Urinary bladder (tissue), 4 donors: ENCODE data around the gene B3GALT6. TPM values are rescaled to one million over a fixed set of nuclear protein-coding genes. Genes with fewer than 3 reads are reported as not detected.

ENCODE experiments used
- DNase-seq: peaks from one replicate; pipeline ENCODE4 v3.0.0-alpha.2; 2015; ENCODE audit errors: extremely low spot score
- H3K27ac ChIP-seq: one replicate; pipeline ENCODE4 v1.5.1; 2013; ENCODE audit warnings: low read depth, mild to moderate bottlenecking, moderate library complexity
- H3K36me3 ChIP-seq: one replicate; pipeline ENCODE4 v1.6.1; 2013; ENCODE audit warnings: mild to moderate bottlenecking, moderate library complexity; ENCODE audit not compliant: insufficient read depth
- H3K4me1 ChIP-seq: one replicate; pipeline ENCODE4 v1.6.1; 2013; ENCODE audit warnings: mild to moderate bottlenecking, moderate library complexity; ENCODE audit not compliant: insufficient read depth
- H3K4me3 ChIP-seq: one replicate; pipeline ENCODE4 v1.5.1; 2013; ENCODE audit warnings: low read depth, low read length
- whole genome bisulfite sequencing: extraction: QIAGEN DNeasy Blood & Tissue Kit; methylation state at CpG from one replicate; pipeline ENCODE4 v1.1.7; 2013; 5-methylcytosine and 5-hydroxymethylcytosine counted together
- polyA plus RNA-seq: library from polyadenylated mRNA; stranded (reverse); fragments of 200-250 nt; gene quantifications from one replicate; pipeline ENCODE4 v1.2.3, GENCODE V29; 2013
- total RNA-seq: library from RNA; depleted of rRNA; stranded (reverse); fragments of >200 nt; gene quantifications from one replicate; pipeline ENCODE4 v1.2.3, GENCODE V29; 2014
- donor health status: healthy with polysubstance abuse.
- donor health status: healthy.

Gene B3GALT6
- total and polyA plus RNA-seq, 2 donors, result 8.8 to 15.2 TPM

- H3K4me1 ChIP-seq, result no peaks in the 10 kb centered on the region
- 97% methylated on average over 25 of the region's 25 CpGs for WGBS
- DNase-seq, result no peak
- H3K4me3 ChIP-seq, result no peak overlapping the region
- no peak overlapping the region for H3K27ac ChIP-seq
- H3K36me3 ChIP-seq, result peaks cover 2% of the 10 kb centered on the region
These were observed 4.7 kb upstream of the B3GALT6 start for GRCh38 chr1:1227386-1227785.

GRCh38 chr1:1228187-1228586 lies 3.9 kb upstream of the B3GALT6 start:
- Histone ChIP-seq H3K36me3 (peaks cover 2% of the 10 kb centered on the region), H3K4me3 (no peak overlapping the region), H3K4me1 (no peaks in the 10 kb centered on the region), H3K27ac (no peak overlapping the region)
- WGBS, result 91% methylated on average over 30 of the region's 30 CpGs
- DNase-seq, result no peak

- peaks cover 2% of the 10 kb centered on the region for H3K36me3 ChIP-seq
- no peak for DNase-seq
These were observed 3.3 kb upstream of the B3GALT6 start for GRCh38 chr1:1228596-1229321.

GRCh38 chr1:1229770-1230169 lies 2.3 kb upstream of the B3GALT6 start:
- H3K4me3 ChIP-seq, result no peak overlapping the region
- WGBS, result 91% methylated on average over 19 of the region's 19 CpGs

More at GRCh38 chr1:1228596-1229321, 3.3 kb upstream of the B3GALT6 start:
- 88% methylated on average over 28 of the region's 28 CpGs for WGBS
- Histone ChIP-seq H3K4me3 (no peak overlapping the region), H3K4me1 (no peaks in the 10 kb centered on the region), H3K27ac (no peak overlapping the region)

GRCh38 chr1:1230656-1231399 lies 1.2 kb upstream of the B3GALT6 start:
- H3K27ac ChIP-seq, result no peak overlapping the region
- WGBS, result 11% methylated on average over 24 of the region's 24 CpGs
- peaks cover 2% of the 10 kb centered on the region for H3K36me3 ChIP-seq
- H3K4me1 ChIP-seq, result no peaks in the 10 kb centered on the region
- peak overlapping the region; percentile 83 for H3K4me3 ChIP-seq
- no peak for DNase-seq

More at GRCh38 chr1:1229770-1230169, 2.3 kb upstream of the B3GALT6 start:
- Histone ChIP-seq H3K4me1 (no peaks in the 10 kb centered on the region), H3K27ac (no peak overlapping the region), H3K36me3 (peaks cover 2% of the 10 kb centered on the region)
- DNase-seq, result no peak

GRCh38 chr1:1231400-1232207 lies 433 bp upstream of the B3GALT6 start, which contains the start of gene SDF4:
Gene SDF4 (minus strand): TSS chr1:1232001. CDS start chr1:1228772, 3,229 bp downstream.
- H3K4me1 ChIP-seq, result no peaks in the 10 kb centered on the region
- peak within 1 kb of the TSS; percentile 90 for H3K27ac ChIP-seq
- under 1% methylated on average over 99 of the region's 99 CpGs for WGBS
- peak within 1 kb of the TSS; percentile 83 for H3K4me3 ChIP-seq
- H3K36me3 ChIP-seq, result peaks cover 2% of the 10 kb centered on the region
- peak; percentile 82 for DNase-seq

- Histone ChIP-seq H3K27ac (no peak overlapping the region), H3K4me1 (no peaks in the 10 kb centered on the region), H3K4me3 (peak overlapping the region; percentile 44), H3K36me3 (no peaks in the 10 kb centered on the region)
- no peak for DNase-seq
- WGBS, result 80% methylated on average over 98 of the region's 98 CpGs
These were observed 944 bp downstream of the B3GALT6 start for GRCh38 chr1:1232796-1233566.

GRCh38 chr1:1233567-1233892 lies 1.5 kb downstream of the B3GALT6 start:
- 96% methylated on average over 15 of the region's 15 CpGs for WGBS
- Histone ChIP-seq H3K36me3 (no peaks in the 10 kb centered on the region), H3K4me3 (no peak overlapping the region), H3K4me1 (no peaks in the 10 kb centered on the region), H3K27ac (no peak overlapping the region)
- no peak for DNase-seq

- Histone ChIP-seq H3K4me1 (no peaks in the 10 kb centered on the region), H3K4me3 (no peak overlapping the region), H3K27ac (no peak overlapping the region), H3K36me3 (no peaks in the 10 kb centered on the region)
- no peak for DNase-seq
- WGBS, result 94% methylated on average over 28 of the region's 28 CpGs
These were observed 2.3 kb downstream of the B3GALT6 start for GRCh38 chr1:1234180-1234808.

GRCh38 chr1:1235016-1235744 lies 3.1 kb downstream of the B3GALT6 start:
- no peak for DNase-seq
- Histone ChIP-seq H3K36me3 (no peaks in the 10 kb centered on the region), H3K27ac (no peak overlapping the region), H3K4me1 (no peaks in the 10 kb centered on the region), H3K4me3 (no peak overlapping the region)
- 90% methylated on average over 27 of the region's 27 CpGs for WGBS

- WGBS, result 78% methylated on average over 22 of the region's 22 CpGs
- Histone ChIP-seq H3K4me3 (no peak overlapping the region), H3K27ac (no peak overlapping the region), H3K4me1 (no peaks in the 10 kb centered on the region), H3K36me3 (no peaks in the 10 kb centered on the region)
- no peak for DNase-seq
These were observed 4.2 kb downstream of the B3GALT6 start for GRCh38 chr1:1236176-1236763.
